Naive thymus-derived CD8-positive, alpha-beta T cell (primary cell): Measurements from ENCODE around the gene CABLES2. TPM values are rescaled to one million over a fixed set of nuclear protein-coding genes. Genes with fewer than 3 reads are reported as not detected.

Source experiments
- ATAC-seq, 2 donors: fragments of 150-1000 bp; cut with Tn5 transposase in 1 of 2; sonication (Bioruptor Pico), chemical (Tn5 transposase) in 1 of 2; 1 replicate in 1 of 2; 2 replicates in 1 of 2; pipeline ENCODE4 v1.10.0; 2021; ENCODE audit warnings: mild to moderate bottlenecking in 2 of 2, moderate library complexity in 2 of 2
- POLR2A ChIA-PET: fragments of 350-600 bp; sonication (Branson Sonifier 250); formaldehyde crosslinking; loops from one replicate; lab custom pipeline; 2021; ENCODE audit warnings: antibody characterized with exemption; lab: Charles Lee
- DNase-seq, 10 donors: peaks; one replicate each; pipeline versions ENCODE4 v3.0.0 to v3.0.0-alpha.2; 2020 to 2022
- H3K27ac Mint-ChIP-seq, 10 donors: one replicate each; pipeline ENCODE4 v1.8.0; 2020 to 2022; ENCODE audit warnings: mild to moderate bottlenecking in 10 of 10, mixed read lengths in 10 of 10, moderate library complexity in 4 of 10, inconsistent platforms in 1 of 10
- H3K27me3 Mint-ChIP-seq, 5 donors: one replicate each; pipeline ENCODE4 v1.8.0; 2021 to 2022; ENCODE audit warnings: mixed read lengths in 5 of 5
- H3K36me3 Mint-ChIP-seq, 3 donors: one replicate each; pipeline ENCODE4 v1.8.0; 2020 to 2022; ENCODE audit warnings: mixed read lengths in 3 of 3, mild to moderate bottlenecking in 2 of 3, inconsistent platforms in 1 of 3
- H3K4me1 Mint-ChIP-seq, 4 donors: one replicate each; pipeline ENCODE4 v1.8.0; 2021 to 2022; ENCODE audit warnings: mixed read lengths in 4 of 4
- H3K4me3 Mint-ChIP-seq, 10 donors: one replicate each; pipeline ENCODE4 v1.8.0; 2020 to 2022; ENCODE audit warnings: mild to moderate bottlenecking in 10 of 10, mixed read lengths in 10 of 10, moderate library complexity in 6 of 10, inconsistent platforms in 1 of 10
- H3K9me3 Mint-ChIP-seq, 9 donors: one replicate each; pipeline ENCODE4 v1.8.0; 2020 to 2022; ENCODE audit warnings: mixed read lengths in 9 of 9, mild to moderate bottlenecking in 3 of 9, inconsistent platforms in 1 of 9, moderate library complexity in 1 of 9
- polyA plus RNA-seq, 3 donors: library from polyadenylated mRNA; unstranded; fragments of 300-500 nt; fragmentation: Illumina TruSeq; gene quantifications; one replicate each; pipeline ENCODE4 v1.2.3, GENCODE V29; 2021
- total RNA-seq, 8 experiments: library from RNA in 2 of 8; stranded (reverse) in 2 of 8; gene quantifications; one replicate each; pipeline ENCODE4 v1.2.3 and lab custom pipeline; 2021 to 2026

CABLES2 gene
- total and polyA plus RNA-seq, 5 experiments from 2014 or later = 0.83 to 6.4 (median 1.7) TPM

GRCh38 chr20:62405108-62405980 lies 1.7 kb downstream of the CABLES2 start:
- Mint-ChIP-seq H3K9me3 (no peaks in the 10 kb centered on the region), H3K4me1 (peaks cover 16 to 38% (median 31%) of the 10 kb centered on the region in 4 donors), H3K27me3 (peaks cover 0 to 4% (median 0%) of the 10 kb centered on the region in 5 donors), H3K36me3 (no peaks in the 10 kb centered on the region), H3K4me3 (peak overlapping the region in 9 of 10 donors; percentile 68 to 84 (median 76)), H3K27ac (peak overlapping the region in 8 of 10 donors; percentile 56 to 79 (median 64))
- DNase-seq (no peak), ATAC-seq (no peak)
- POLR2A ChIA-PET = interaction anchor here (1.4 kb wide), 1 partner anchor 19 kb away, joined by 3 read pairs; the partner anchor contains the start of gene RPS21

GRCh38 chr20:62404761-62405107 lies 2.4 kb downstream of the CABLES2 start:
- peaks cover 0 to 4% (median 0%) of the 10 kb centered on the region in 5 donors for H3K27me3 Mint-ChIP-seq
- DNase-seq = no peak
- no peaks in the 10 kb centered on the region for H3K9me3 Mint-ChIP-seq
- peak overlapping the region in 2 of 10 donors; percentile 6 to 75 for H3K4me3 Mint-ChIP-seq
- POLR2A ChIA-PET = no interaction called here
- peaks cover 15 to 33% (median 25%) of the 10 kb centered on the region in 4 donors for H3K4me1 Mint-ChIP-seq
- no peak for ATAC-seq
- no peak overlapping the region for H3K27ac Mint-ChIP-seq
- H3K36me3 Mint-ChIP-seq = no peaks in the 10 kb centered on the region

DNA sequence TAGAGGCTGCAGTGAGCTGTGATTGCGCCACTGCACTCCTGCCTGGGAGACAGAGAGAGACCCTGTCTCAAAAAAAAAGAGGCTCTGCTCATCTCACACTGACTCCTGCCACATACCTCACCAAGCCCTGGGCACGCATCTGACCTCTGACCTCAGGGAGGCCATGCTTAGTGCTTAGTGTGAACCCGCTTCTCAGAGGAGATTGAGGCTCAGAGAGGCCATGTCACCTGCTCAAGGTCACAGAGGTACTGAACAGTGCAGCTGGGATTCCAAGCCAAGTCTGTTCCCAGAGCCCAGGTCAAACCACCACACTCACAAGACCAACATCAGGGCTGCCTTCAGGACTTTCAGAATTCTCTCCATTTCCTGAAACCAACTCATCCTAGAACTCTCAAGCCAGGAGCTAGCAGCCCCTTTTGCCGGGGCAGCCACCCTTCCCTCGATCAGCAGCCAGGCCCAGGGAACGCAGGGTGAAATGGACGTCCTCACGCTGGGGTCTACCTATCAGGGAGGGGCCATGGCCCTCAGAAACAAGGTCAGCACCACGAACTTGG lies 2.9 kb downstream of the CABLES2 start:
- H3K36me3 Mint-ChIP-seq = no peaks in the 10 kb centered on the region
- H3K4me1 Mint-ChIP-seq = peaks cover 11 to 27% (median 20%) of the 10 kb centered on the region in 4 donors
- no peak for DNase-seq
- POLR2A ChIA-PET = no interaction called here
- peak overlapping the region in 2 of 10 donors; percentile 18 to 50 for H3K27ac Mint-ChIP-seq
- H3K9me3 Mint-ChIP-seq = no peaks in the 10 kb centered on the region
- H3K4me3 Mint-ChIP-seq = peak overlapping the region in 5 of 10 donors; percentile 9 to 77 (median 63)
- no peak for ATAC-seq
- peaks cover 0 to 1% (median 0%) of the 10 kb centered on the region in 5 donors for H3K27me3 Mint-ChIP-seq

DNA sequence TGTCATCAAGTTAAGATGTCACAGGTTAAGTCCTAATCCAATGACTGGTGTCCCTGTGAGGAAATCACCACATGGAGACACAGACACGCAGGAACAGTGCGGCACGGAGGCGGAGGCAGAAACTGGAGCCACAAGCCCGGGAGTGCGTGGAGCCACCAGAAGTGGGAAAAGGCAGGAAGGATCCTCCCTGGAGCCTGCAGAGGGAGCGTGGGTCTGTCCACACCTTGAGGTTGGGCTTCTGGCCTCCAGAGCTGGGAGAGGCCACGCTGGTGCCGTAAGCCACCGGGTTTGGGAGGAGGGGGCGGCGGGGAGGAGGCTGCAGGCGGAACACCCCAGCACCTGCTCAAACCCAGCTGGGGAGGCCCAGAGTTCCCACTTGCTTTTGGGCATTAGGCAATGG lies 3.8 kb downstream of the CABLES2 start:
- ATAC-seq = no peak
- peaks cover 0 to under 1% (median 0%) of the 10 kb centered on the region in 5 donors for H3K27me3 Mint-ChIP-seq
- H3K4me3 Mint-ChIP-seq = peak overlapping the region in 1 of 10 donors; percentile 41
- no peak for DNase-seq
- no peaks in the 10 kb centered on the region for H3K36me3 Mint-ChIP-seq
- POLR2A ChIA-PET = no interaction called here
- peak overlapping the region in 1 of 10 donors; percentile 70 for H3K27ac Mint-ChIP-seq
- no peaks in the 10 kb centered on the region for H3K9me3 Mint-ChIP-seq
- peaks cover 11 to 27% (median 20%) of the 10 kb centered on the region in 4 donors for H3K4me1 Mint-ChIP-seq

GRCh38 chr20:62402456-62403150 lies 4.5 kb downstream of the CABLES2 start:
- peaks cover 14 to 23% (median 19%) of the 10 kb centered on the region in 4 donors for H3K4me1 Mint-ChIP-seq
- H3K4me3 Mint-ChIP-seq = no peak overlapping the region
- H3K27ac Mint-ChIP-seq = peak overlapping the region in 1 of 10 donors; percentile 50
- DNase-seq (no peak), ATAC-seq (no peak)
- no peaks in the 10 kb centered on the region for H3K9me3 Mint-ChIP-seq
- POLR2A ChIA-PET = interaction anchor here (1.7 kb wide), 1 partner anchor 16 kb away, joined by 4 read pairs; the partner anchor contains the start of gene RPS21
- no peaks in the 10 kb centered on the region for H3K36me3 Mint-ChIP-seq
- H3K27me3 Mint-ChIP-seq = no peaks in the 10 kb centered on the region

- H3K36me3 Mint-ChIP-seq = no peaks in the 10 kb centered on the region
- POLR2A ChIA-PET = interaction anchor here (1.7 kb wide), 1 partner anchor 15 kb away, joined by 4 read pairs; the partner anchor contains the start of gene RPS21
- ATAC-seq = no peak
- DNase-seq = no peak
- H3K4me1 Mint-ChIP-seq = peaks cover 13 to 21% (median 16%) of the 10 kb centered on the region in 4 donors
- no peak overlapping the region for H3K27ac Mint-ChIP-seq
- H3K9me3 Mint-ChIP-seq = no peaks in the 10 kb centered on the region
- H3K27me3 Mint-ChIP-seq = no peaks in the 10 kb centered on the region
- no peak overlapping the region for H3K4me3 Mint-ChIP-seq
Observed at GRCh38 chr20:62401331-62401779, 5.7 kb downstream of the CABLES2 start.

DNA sequence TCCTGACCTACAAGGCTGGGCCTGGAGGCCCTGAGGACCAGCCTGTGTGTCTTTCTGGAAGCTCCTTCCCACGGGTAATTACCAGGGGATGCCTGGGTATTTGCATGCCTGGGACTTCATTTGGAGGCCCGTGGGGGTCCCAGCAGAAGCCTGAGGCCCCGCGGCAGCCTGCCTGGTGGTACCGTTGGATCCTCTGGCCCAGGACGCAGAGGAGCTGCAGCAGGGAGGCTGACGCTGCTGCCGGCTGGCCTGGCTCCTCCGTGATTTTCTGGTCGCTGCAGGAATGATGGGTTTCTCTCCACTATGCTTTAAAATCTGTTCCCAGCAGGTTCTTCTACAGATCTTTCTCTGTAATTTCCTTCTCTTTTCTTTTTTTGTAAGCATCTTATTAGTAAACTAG lies 6.5 kb downstream of the CABLES2 start:
- no peaks in the 10 kb centered on the region for H3K27me3 Mint-ChIP-seq
- H3K4me1 Mint-ChIP-seq = peaks cover 5 to 14% (median 10%) of the 10 kb centered on the region in 4 donors
- POLR2A ChIA-PET = interaction anchor here (1.7 kb wide), 1 partner anchor 14 kb away, joined by 4 read pairs; the partner anchor contains the start of gene RPS21
- ATAC-seq (no peak), DNase-seq (no peak)
- peak overlapping the region in 1 of 10 donors; percentile 41 for H3K27ac Mint-ChIP-seq
- H3K4me3 Mint-ChIP-seq = no peak overlapping the region
- H3K36me3 Mint-ChIP-seq = no peaks in the 10 kb centered on the region
- no peaks in the 10 kb centered on the region for H3K9me3 Mint-ChIP-seq

- ATAC-seq (no peak), DNase-seq (no peak)
- POLR2A ChIA-PET = interaction anchor here (0.9 kb wide), 1 partner anchor 32 kb away, joined by 4 read pairs; no protein-coding TSS in a partner anchor
- H3K27me3 Mint-ChIP-seq = no peaks in the 10 kb centered on the region
- H3K4me3 Mint-ChIP-seq = no peak overlapping the region
- no peaks in the 10 kb centered on the region for H3K36me3 Mint-ChIP-seq
- no peaks in the 10 kb centered on the region for H3K9me3 Mint-ChIP-seq
- H3K27ac Mint-ChIP-seq = no peak overlapping the region
- peaks cover under 1 to 9% (median 7%) of the 10 kb centered on the region in 4 donors for H3K4me1 Mint-ChIP-seq
Observed at GRCh38 chr20:62400021-62400420, 7.1 kb downstream of the CABLES2 start.

GRCh38 chr20:62398120-62398821 lies 8.8 kb downstream of the CABLES2 start:
- ATAC-seq = no peak
- POLR2A ChIA-PET = no interaction called here
- Mint-ChIP-seq H3K27ac (no peak overlapping the region), H3K4me1 (peaks cover 0 to 6% (median under 1%) of the 10 kb centered on the region in 4 donors), H3K4me3 (no peak overlapping the region), H3K36me3 (no peaks in the 10 kb centered on the region), H3K27me3 (no peaks in the 10 kb centered on the region), H3K9me3 (no peaks in the 10 kb centered on the region)
- DNase-seq = no peak

DNA sequence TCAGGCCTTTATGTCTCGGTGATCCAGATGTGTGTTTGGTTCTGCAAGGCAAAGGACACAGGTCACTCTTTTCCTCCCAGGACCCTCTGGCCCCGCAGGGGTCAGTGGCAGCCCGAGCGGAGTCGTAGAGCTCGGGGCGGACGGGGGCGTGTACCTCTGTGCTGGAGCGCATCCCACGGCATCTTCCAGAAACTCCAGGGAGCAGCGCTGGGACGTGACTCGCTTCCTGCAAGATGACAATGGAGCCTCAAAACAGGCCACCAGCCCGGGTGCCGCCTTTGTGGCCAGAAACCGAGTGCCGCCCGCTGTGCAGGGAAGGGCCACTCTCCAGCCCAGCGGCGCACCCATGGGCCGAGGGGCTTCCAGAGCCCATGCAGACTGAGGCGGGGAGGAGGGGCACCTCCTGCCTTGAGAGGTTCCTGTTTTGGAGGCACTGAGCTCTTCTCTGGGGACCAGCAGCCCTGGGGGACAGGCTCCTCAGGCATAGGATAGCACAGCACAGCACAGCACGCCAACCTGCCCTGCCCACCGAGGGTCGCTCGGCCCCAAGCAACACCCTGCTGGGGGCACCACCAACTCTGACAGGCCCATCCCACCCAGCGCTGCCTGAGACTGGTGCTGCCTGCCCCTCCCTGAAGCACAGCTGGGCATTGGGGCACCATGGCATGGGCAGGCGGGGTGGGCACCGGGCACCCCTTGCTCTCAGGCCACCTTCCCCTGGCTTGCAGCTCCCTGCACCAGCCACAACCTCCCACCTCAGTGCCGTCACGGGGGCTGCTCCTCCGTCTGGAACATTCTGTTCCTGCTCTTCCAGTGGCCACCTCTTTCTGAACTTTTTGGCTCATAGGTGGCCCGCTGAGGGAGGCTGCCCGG lies 10.5 kb downstream of the CABLES2 start:
- Mint-ChIP-seq H3K27me3 (no peaks in the 10 kb centered on the region), H3K9me3 (no peaks in the 10 kb centered on the region), H3K4me3 (no peak overlapping the region), H3K27ac (peak overlapping the region in 1 of 10 donors; percentile 83), H3K36me3 (no peaks in the 10 kb centered on the region), H3K4me1 (peaks cover 0 to 6% (median 0%) of the 10 kb centered on the region in 4 donors)
- no peak for DNase-seq
- no peak for ATAC-seq
- POLR2A ChIA-PET = interaction anchor here (1.2 kb wide), 1 partner anchor 86 kb away, joined by 3 read pairs; no protein-coding TSS in a partner anchor
